ENCODE measurements around the gene NDE1.
"Not testable (repeated sequence)": the region's sequence is repeated elsewhere in the genome, so short reads cannot be mapped to it uniquely, and the experiment has no call there.

NDE1 gene

GRCh38 chr16:15650019-15650697 is at the start of gene NDE1:
NDE1 (plus strand) TSS chr16:15650245; CDS start chr16:15664779, 14,534 bp downstream.
- peak; percentile 76 to 80 for DNase-seq (ENCODE audit: low read depth in 2 of 2)

GRCh38 chr16:15601212-15601879 is 48.7 kb upstream of the NDE1 start:
- no peak for DNase-seq (ENCODE audit: low read depth in 2 of 2)

- DNase-seq (ENCODE audit: low read depth in 2 of 2): no peak
Observed at GRCh38 chr16:15602285-15603044, 47.6 kb upstream of the NDE1 start.

- DNase-seq (ENCODE audit: low read depth in 2 of 2): no peak
Observed at GRCh38 chr16:15604460-15605440, 45.3 kb upstream of the NDE1 start.

- no peak for DNase-seq (ENCODE audit: low read depth in 2 of 2)
Observed at GRCh38 chr16:15605839-15606517, 44.1 kb upstream of the NDE1 start.

- no peak for DNase-seq (ENCODE audit: low read depth in 2 of 2)
Observed at GRCh38 chr16:15606518-15607220, 43.4 kb upstream of the NDE1 start.

- not testable (repeated sequence) for DNase-seq (ENCODE audit: low read depth in 2 of 2)
Observed at GRCh38 chr16:15607221-15607699, 42.8 kb upstream of the NDE1 start.

GRCh38 chr16:15607700-15608396 is 42.2 kb upstream of the NDE1 start:
- DNase-seq (ENCODE audit: low read depth in 2 of 2): no peak

GRCh38 chr16:15608398-15609285 is 41.4 kb upstream of the NDE1 start:
- DNase-seq (ENCODE audit: low read depth in 2 of 2): no peak

GRCh38 chr16:15609286-15609649 is 40.8 kb upstream of the NDE1 start:
- DNase-seq (ENCODE audit: low read depth in 2 of 2): no peak

GRCh38 chr16:15610369-15610871 is 39.6 kb upstream of the NDE1 start:
- no peak for DNase-seq (ENCODE audit: low read depth in 2 of 2)

GRCh38 chr16:15611610-15612009 is 38.4 kb upstream of the NDE1 start:
- DNase-seq (ENCODE audit: low read depth in 2 of 2): no peak

GRCh38 chr16:15613676-15614075 is 36.4 kb upstream of the NDE1 start:
- DNase-seq (ENCODE audit: low read depth in 2 of 2): no peak

- DNase-seq (ENCODE audit: low read depth in 2 of 2): no peak
Observed at GRCh38 chr16:15616012-15616411, 34.0 kb upstream of the NDE1 start.

GRCh38 chr16:15616475-15617165 is 33.4 kb upstream of the NDE1 start:
- DNase-seq (ENCODE audit: low read depth in 2 of 2): no peak

GRCh38 chr16:15617901-15618300 is 32.1 kb upstream of the NDE1 start:
- DNase-seq (ENCODE audit: low read depth in 2 of 2): no peak

- DNase-seq (ENCODE audit: low read depth in 2 of 2): no peak
Observed at GRCh38 chr16:15618392-15618791, 31.7 kb upstream of the NDE1 start.

All from stimulated activated CD8-positive, alpha-beta memory T cell treated with anti-CD3 and anti-CD28 coated beads, Interleukin-2, amount 100 ng/mL, for 1 hour (primary cell).